ENCODE data around the gene UBE2Q2.

The UBE2Q2 gene

GRCh38 chr15:75920079-75920478, 76.8 kb downstream of the UBE2Q2 start:
- Histone ChIP-seq H3K27me3 (ENCODE audit: control insufficient read depth, insufficient read depth, low read length) (no peaks in the 10 kb centered on the region), H3K4me3 (ENCODE audit: low read depth, low read length) (no peak overlapping the region), H3K9me3 (ENCODE audit: control insufficient read depth, insufficient read depth, low read length) (no peaks in the 10 kb centered on the region), H3K4me1 (ENCODE audit: control insufficient read depth, insufficient read depth, low read length) (no peaks in the 10 kb centered on the region), H3K9ac (ENCODE audit: low read depth, low read length) (no peak overlapping the region), H3K36me3 (ENCODE audit: control insufficient read depth, insufficient read depth, low read length) (peaks cover 6% of the 10 kb centered on the region)

- Histone ChIP-seq H3K36me3 (ENCODE audit: control insufficient read depth, insufficient read depth, low read length) (peaks cover 6% of the 10 kb centered on the region), H3K4me1 (ENCODE audit: control insufficient read depth, insufficient read depth, low read length) (peaks cover 10% of the 10 kb centered on the region), H3K4me3 (ENCODE audit: low read depth, low read length) (no peak overlapping the region), H3K9ac (ENCODE audit: low read depth, low read length) (no peak overlapping the region), H3K9me3 (ENCODE audit: control insufficient read depth, insufficient read depth, low read length) (no peaks in the 10 kb centered on the region), H3K27me3 (ENCODE audit: control insufficient read depth, insufficient read depth, low read length) (no peaks in the 10 kb centered on the region)
Measured at GRCh38 chr15:75921732-75922703, 78.8 kb downstream of the UBE2Q2 start.

GRCh38 chr15:75923756-75924155, 80.5 kb downstream of the UBE2Q2 start:
- H3K4me1 ChIP-seq (ENCODE audit: control insufficient read depth, insufficient read depth, low read length): peaks cover 10% of the 10 kb centered on the region
- H3K9me3 ChIP-seq (ENCODE audit: control insufficient read depth, insufficient read depth, low read length): no peaks in the 10 kb centered on the region
- peaks cover 4% of the 10 kb centered on the region for H3K36me3 ChIP-seq (ENCODE audit: control insufficient read depth, insufficient read depth, low read length)
- H3K9ac ChIP-seq (ENCODE audit: low read depth, low read length): no peak overlapping the region
- no peak overlapping the region for H3K4me3 ChIP-seq (ENCODE audit: low read depth, low read length)
- no peaks in the 10 kb centered on the region for H3K27me3 ChIP-seq (ENCODE audit: control insufficient read depth, insufficient read depth, low read length)

GRCh38 chr15:75924576-75924975, 81.3 kb downstream of the UBE2Q2 start:
- H3K9ac ChIP-seq (ENCODE audit: low read depth, low read length): no peak overlapping the region
- H3K9me3 ChIP-seq (ENCODE audit: control insufficient read depth, insufficient read depth, low read length): no peaks in the 10 kb centered on the region
- H3K36me3 ChIP-seq (ENCODE audit: control insufficient read depth, insufficient read depth, low read length): peaks cover 3% of the 10 kb centered on the region
- H3K4me3 ChIP-seq (ENCODE audit: low read depth, low read length): no peak overlapping the region
- peaks cover 10% of the 10 kb centered on the region for H3K4me1 ChIP-seq (ENCODE audit: control insufficient read depth, insufficient read depth, low read length)
- no peaks in the 10 kb centered on the region for H3K27me3 ChIP-seq (ENCODE audit: control insufficient read depth, insufficient read depth, low read length)

- Histone ChIP-seq H3K27me3 (ENCODE audit: control insufficient read depth, insufficient read depth, low read length) (no peaks in the 10 kb centered on the region), H3K36me3 (ENCODE audit: control insufficient read depth, insufficient read depth, low read length) (peaks cover 3% of the 10 kb centered on the region), H3K9me3 (ENCODE audit: control insufficient read depth, insufficient read depth, low read length) (no peaks in the 10 kb centered on the region), H3K9ac (ENCODE audit: low read depth, low read length) (no peak overlapping the region), H3K4me1 (ENCODE audit: control insufficient read depth, insufficient read depth, low read length) (peaks cover 10% of the 10 kb centered on the region), H3K4me3 (ENCODE audit: low read depth, low read length) (no peak overlapping the region)
Measured at GRCh38 chr15:75925440-75925839, 82.2 kb downstream of the UBE2Q2 start.

- Histone ChIP-seq H3K9me3 (ENCODE audit: control insufficient read depth, insufficient read depth, low read length) (no peaks in the 10 kb centered on the region), H3K4me3 (ENCODE audit: low read depth, low read length) (no peak overlapping the region), H3K36me3 (ENCODE audit: control insufficient read depth, insufficient read depth, low read length) (peaks cover 3% of the 10 kb centered on the region), H3K27me3 (ENCODE audit: control insufficient read depth, insufficient read depth, low read length) (no peaks in the 10 kb centered on the region), H3K9ac (ENCODE audit: low read depth, low read length) (no peak overlapping the region), H3K4me1 (ENCODE audit: control insufficient read depth, insufficient read depth, low read length) (peaks cover 10% of the 10 kb centered on the region)
Measured at GRCh38 chr15:75926931-75927330, 83.7 kb downstream of the UBE2Q2 start.

- H3K4me3 ChIP-seq (ENCODE audit: low read depth, low read length): no peak overlapping the region
- no peak overlapping the region for H3K9ac ChIP-seq (ENCODE audit: low read depth, low read length)
- no peaks in the 10 kb centered on the region for H3K27me3 ChIP-seq (ENCODE audit: control insufficient read depth, insufficient read depth, low read length)
- peaks cover 10% of the 10 kb centered on the region for H3K4me1 ChIP-seq (ENCODE audit: control insufficient read depth, insufficient read depth, low read length)
- H3K9me3 ChIP-seq (ENCODE audit: control insufficient read depth, insufficient read depth, low read length): no peaks in the 10 kb centered on the region
- H3K36me3 ChIP-seq (ENCODE audit: control insufficient read depth, insufficient read depth, low read length): peaks cover 8% of the 10 kb centered on the region
Measured at GRCh38 chr15:75927601-75928000, 84.4 kb downstream of the UBE2Q2 start.

- H3K9me3 ChIP-seq (ENCODE audit: control insufficient read depth, insufficient read depth, low read length): no peaks in the 10 kb centered on the region
- peaks cover 10% of the 10 kb centered on the region for H3K4me1 ChIP-seq (ENCODE audit: control insufficient read depth, insufficient read depth, low read length)
Measured at GRCh38 chr15:75928680-75929608, 85.7 kb downstream of the UBE2Q2 start.

GRCh38 chr15:75929799-75930565, 86.7 kb downstream of the UBE2Q2 start:
- H3K36me3 ChIP-seq (ENCODE audit: control insufficient read depth, insufficient read depth, low read length): peaks cover 17% of the 10 kb centered on the region
- H3K4me1 ChIP-seq (ENCODE audit: control insufficient read depth, insufficient read depth, low read length): peaks cover 10% of the 10 kb centered on the region
- no peaks in the 10 kb centered on the region for H3K27me3 ChIP-seq (ENCODE audit: control insufficient read depth, insufficient read depth, low read length)
- H3K9me3 ChIP-seq (ENCODE audit: control insufficient read depth, insufficient read depth, low read length): no peaks in the 10 kb centered on the region
- H3K9ac ChIP-seq (ENCODE audit: low read depth, low read length): no peak overlapping the region
- no peak overlapping the region for H3K4me3 ChIP-seq (ENCODE audit: low read depth, low read length)

More at GRCh38 chr15:75928680-75929608, 85.7 kb downstream of the UBE2Q2 start:
- no peak overlapping the region for H3K9ac ChIP-seq (ENCODE audit: low read depth, low read length)
- no peak overlapping the region for H3K4me3 ChIP-seq (ENCODE audit: low read depth, low read length)
- H3K27me3 ChIP-seq (ENCODE audit: control insufficient read depth, insufficient read depth, low read length): no peaks in the 10 kb centered on the region
- H3K36me3 ChIP-seq (ENCODE audit: control insufficient read depth, insufficient read depth, low read length): peaks cover 13% of the 10 kb centered on the region

GRCh38 chr15:75930866-75931265, 87.6 kb downstream of the UBE2Q2 start:
- H3K36me3 ChIP-seq (ENCODE audit: control insufficient read depth, insufficient read depth, low read length): peaks cover 17% of the 10 kb centered on the region
- no peak overlapping the region for H3K4me3 ChIP-seq (ENCODE audit: low read depth, low read length)
- H3K9ac ChIP-seq (ENCODE audit: low read depth, low read length): no peak overlapping the region
- H3K4me1 ChIP-seq (ENCODE audit: control insufficient read depth, insufficient read depth, low read length): peaks cover 10% of the 10 kb centered on the region
- no peaks in the 10 kb centered on the region for H3K27me3 ChIP-seq (ENCODE audit: control insufficient read depth, insufficient read depth, low read length)
- no peaks in the 10 kb centered on the region for H3K9me3 ChIP-seq (ENCODE audit: control insufficient read depth, insufficient read depth, low read length)

GRCh38 chr15:75942464-75942863, 99.2 kb downstream of the UBE2Q2 start:
- Histone ChIP-seq H3K4me1 (ENCODE audit: control insufficient read depth, insufficient read depth, low read length) (no peaks in the 10 kb centered on the region), H3K36me3 (ENCODE audit: control insufficient read depth, insufficient read depth, low read length) (peaks cover 5% of the 10 kb centered on the region), H3K27me3 (ENCODE audit: control insufficient read depth, insufficient read depth, low read length) (no peaks in the 10 kb centered on the region), H3K4me3 (ENCODE audit: low read depth, low read length) (no peak overlapping the region), H3K9me3 (ENCODE audit: control insufficient read depth, insufficient read depth, low read length) (peaks cover 4% of the 10 kb centered on the region), H3K9ac (ENCODE audit: low read depth, low read length) (no peak overlapping the region)

Data from iPS-15b (cell line).